Endothelial cell of umbilical vein (primary cell): Measurements from ENCODE around the gene EFTUD2. TPM values are rescaled to one million over a fixed set of nuclear protein-coding genes. Genes with fewer than 3 reads are reported as not detected.

Source experiments
- BruUV-seq: library from RNA; stranded (reverse); fragments of 400-500 nt; replicated peaks from 2 replicates; lab custom pipeline; 2021; lab: Mats Ljungman, UMichigan
- CTCF ChIA-PET: fragments of 300-600, 350-600 bp; sonication (Branson Sonifier 250); formaldehyde crosslinking; loops from one replicate; lab custom pipeline; 2021; ENCODE audit warnings: antibody characterized with exemption, inconsistent platforms; lab: Charles Lee
- POLR2A ChIA-PET: fragments of 300-600, 350-600 bp; sonication (Branson Sonifier 250); formaldehyde crosslinking; loops from one replicate; lab custom pipeline; 2021; ENCODE audit warnings: antibody characterized with exemption, inconsistent platforms; lab: Charles Lee
- DNase-seq: peaks from one replicate; pipeline ENCODE4 v3.0.0-alpha.2; 2011; ENCODE audit warnings: low read depth, low spot score
- FAIRE-seq: peaks from 2 replicates; lab custom pipeline; 2011; peaks lifted over from hg19 to GRCh38; lab: Jason Lieb, UNC
- H2AFZ ChIP-seq: 2 replicates; pipeline ENCODE4 v1.6.0; 2012; ENCODE audit warnings: low read depth, low read length, control low read depth, inconsistent platforms
- H3K27ac ChIP-seq: 2 replicates; pipeline ENCODE4 v1.5.1; 2011; ENCODE audit warnings: low read depth, mild to moderate bottlenecking, control low read depth, low read length, moderate library complexity; ENCODE audit not compliant: insufficient read depth
- H3K27me3 ChIP-seq, 2 experiments: 2 replicates each; pipeline versions ENCODE4 v1.6.0 to v1.6.1; 2011; ENCODE audit warnings: low read length in 2 of 2, mixed read lengths in 1 of 2; ENCODE audit not compliant: control insufficient read depth in 2 of 2, insufficient read depth in 2 of 2
- H3K36me3 ChIP-seq, 2 experiments: 2 replicates in 1 of 2; 3 replicates in 1 of 2; pipeline ENCODE4 v1.5.1; 2011; ENCODE audit warnings: low read length in 2 of 2, mild to moderate bottlenecking in 1 of 2, moderate library complexity in 1 of 2; ENCODE audit not compliant: control insufficient read depth in 2 of 2, insufficient read depth in 2 of 2; ENCODE audit errors: extremely low read depth in 1 of 2
- H3K4me1 ChIP-seq: 3 replicates; pipeline ENCODE4 v1.5.1; 2011; ENCODE audit warnings: mild to moderate bottlenecking, low read length; ENCODE audit not compliant: control insufficient read depth, insufficient read depth; ENCODE audit errors: extremely low read depth
- H3K4me2 ChIP-seq: 2 replicates; pipeline ENCODE4 v1.6.1; 2011; ENCODE audit warnings: low read length, control low read depth, mixed read lengths; ENCODE audit not compliant: insufficient read depth
- H3K4me3 ChIP-seq, 3 experiments: fragments of 200-600 bp in 1 of 3; sonication (generic), shearing (Covaris generic) in 1 of 3; replicated peaks in 1 of 3; 2 replicates each; pipeline ENCODE4 v1.5.1; 2011 to 2016; ENCODE audit warnings: control low read depth in 3 of 3, low read length in 3 of 3, mild to moderate bottlenecking in 2 of 3, inconsistent platforms in 1 of 3, low read depth in 1 of 3, moderate library complexity in 1 of 3; ENCODE audit not compliant: insufficient read depth in 1 of 3
- H3K79me2 ChIP-seq: 2 replicates; pipeline ENCODE4 v1.6.0; 2012; ENCODE audit warnings: low read length, inconsistent platforms; ENCODE audit not compliant: control insufficient read depth, insufficient read depth
- H3K9ac ChIP-seq: replicated peaks from 2 replicates; pipeline ENCODE3; 2011; ENCODE audit warnings: low read length, control low read depth; ENCODE audit not compliant: insufficient read depth; ENCODE audit errors: extremely low read depth
- H3K9me1 ChIP-seq: replicated peaks from 3 replicates; pipeline ENCODE4 v1.6.0; 2011; ENCODE audit warnings: mild to moderate bottlenecking, low read length; ENCODE audit not compliant: control insufficient read depth, insufficient read depth; ENCODE audit errors: extremely low read depth
- H3K9me3 ChIP-seq: replicated peaks from 2 replicates; pipeline ENCODE4 v1.5.1; 2012; ENCODE audit warnings: low read length, inconsistent platforms; ENCODE audit not compliant: control insufficient read depth, insufficient read depth
- H4K20me1 ChIP-seq: replicated peaks from 2 replicates; pipeline ENCODE3; 2011; ENCODE audit warnings: mild to moderate bottlenecking, low read length; ENCODE audit not compliant: control insufficient read depth, insufficient read depth; ENCODE audit errors: extremely low read depth
- EZH2 ChIP-seq: IDR thresholded peaks from 2 replicates; pipeline ENCODE4 v1.6.1; 2012; ENCODE audit warnings: borderline replicate concordance, low read depth, mild to moderate bottlenecking, moderate library complexity, low read length, inconsistent platforms; ENCODE audit not compliant: severe bottlenecking
- FOS ChIP-seq: IDR thresholded peaks from 2 replicates; pipeline ENCODE4 v1.6.1; 2011; ENCODE audit warnings: mild to moderate bottlenecking, low read length, moderate library complexity, borderline replicate concordance; ENCODE audit not compliant: insufficient read depth
- JUN ChIP-seq: IDR thresholded peaks from 2 replicates; pipeline ENCODE4 v1.6.1; 2011; ENCODE audit warnings: borderline replicate concordance, low read depth; ENCODE audit not compliant: insufficient read length, insufficient read depth
- POLR2A ChIP-seq: IDR thresholded peaks from 2 replicates; pipeline ENCODE4 v1.6.1; 2012; ENCODE audit warnings: low read depth, mild to moderate bottlenecking, control low read depth, low read length
- POLR2AphosphoS5 ChIP-seq: IDR thresholded peaks from 2 replicates; pipeline ENCODE4 v1.6.1; 2012; ENCODE audit warnings: low read depth, mild to moderate bottlenecking, control low read depth, low read length, moderate library complexity; ENCODE audit not compliant: insufficient read depth
- dilution Hi-C: fragments of 300-500 bp; cut with MboI; formaldehyde crosslinking; loops from one replicate; pipeline ENCODE4 v1.15.0; 2019; ENCODE audit warnings: low sequenced_read_pairs; ENCODE audit not compliant: extremely low pct_ligation_motif_present
- intact Hi-C: fragments of 100-400 bp; cut with micrococcal nuclease; formaldehyde crosslinking; loops from one replicate; pipeline ENCODE4 v1.10.0; 2022
- polyA plus RNA-seq, 4 experiments: library from polyadenylated mRNA; depleted of rRNA in 3 of 4; stranded (reverse) in 3 of 4; unstranded in 1 of 4; fragments of >200 nt; gene quantifications; 2 replicates each; pipeline versions ENCODE4 v1.2.1 to v1.2.3, GENCODE V29; 2011 to 2012; ENCODE audit warnings: missing spikeins in 1 of 4
- total RNA-seq: library from RNA; stranded (reverse); gene quantifications from 2 replicates; pipeline ENCODE4 v1.2.3, GENCODE V29; 2021
- TF ChIP-seq, protein P1 (sequence below): IDR thresholded peaks from 2 replicates; pipeline ENCODE4 v1.6.1; 2011; ENCODE audit not compliant: insufficient read depth, insufficient read length
- TF ChIP-seq, protein P2 (sequence below), 2 donors: IDR thresholded peaks; 1 replicate in 1 of 2; 2 replicates in 1 of 2; pipeline ENCODE4 v1.5.1; 2011; ENCODE audit warnings: low read length in 2 of 2, mild to moderate bottlenecking in 2 of 2, moderate library complexity in 2 of 2, control low read depth in 1 of 2, inconsistent platforms in 1 of 2, low read depth in 1 of 2; ENCODE audit not compliant: insufficient read depth in 1 of 2; ENCODE audit errors: extremely low read depth in 1 of 2

The EFTUD2 gene
- total and polyA plus RNA-seq, 2 donors (not counting 3 experiments of a cell fraction or from before 2014, with no cell fraction given), result 125 to 170 TPM

DNA sequence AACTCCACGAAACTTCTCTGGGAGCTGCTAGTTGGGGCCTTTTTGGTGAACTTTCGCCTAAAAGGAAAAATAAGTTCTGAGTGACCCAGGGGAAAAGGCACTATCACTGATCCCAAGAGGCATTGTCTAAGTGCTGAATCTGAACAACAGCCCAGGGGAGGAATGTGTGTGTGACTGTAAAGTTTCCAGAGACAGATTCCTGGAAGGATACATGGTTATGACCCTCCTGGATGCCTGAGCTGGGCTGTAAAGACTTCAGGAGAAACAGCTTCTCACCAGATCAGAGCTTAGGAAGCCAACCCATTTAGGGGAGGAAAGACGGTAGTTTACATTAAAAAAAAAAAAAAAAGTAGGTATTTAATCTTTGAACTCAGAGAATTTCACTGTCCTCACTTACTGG, 31.4 kb downstream of the EFTUD2 start:
- no peaks in the 10 kb centered on the region for H3K9me1 ChIP-seq
- H4K20me1 ChIP-seq, result no peaks in the 10 kb centered on the region
- no peak overlapping the region for H3K4me3 ChIP-seq
- TF ChIP-seq POLR2A (no peak), FOS (no peak), EZH2 (no peak), JUN (no peak)
- TF ChIP-seq, protein P1, sequence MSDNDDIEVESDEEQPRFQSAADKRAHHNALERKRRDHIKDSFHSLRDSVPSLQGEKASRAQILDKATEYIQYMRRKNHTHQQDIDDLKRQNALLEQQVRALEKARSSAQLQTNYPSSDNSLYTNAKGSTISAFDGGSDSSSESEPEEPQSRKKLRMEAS, result no peak
- H3K36me3 ChIP-seq, result peaks cover 18 to 31% of the 10 kb centered on the region in 2 experiments
- H2AFZ ChIP-seq, result no peak overlapping the region
- no peak overlapping the region for H3K27ac ChIP-seq
- DNase-seq (no peak), FAIRE-seq (no peak)
- dilution Hi-C loops (loop anchor here (25.0 kb wide), 1 partner anchor 106 kb away; the partner anchor contains the start of gene ADAM11), intact Hi-C loops (no loop called here)
- CTCF ChIA-PET, result interaction anchor here (5.9 to 16.1 kb wide), 2 partner anchors 11 to 92 kb away, joined by 40 to 368 read pairs; no protein-coding TSS in a partner anchor
- no peaks in the 10 kb centered on the region for H3K9me3 ChIP-seq
- no peaks in the 10 kb centered on the region for H3K27me3 ChIP-seq
- no peak overlapping the region for H3K9ac ChIP-seq
- peaks cover 23% of the 10 kb centered on the region for H3K4me1 ChIP-seq
- H3K79me2 ChIP-seq, result no peaks in the 10 kb centered on the region
- BruUV-seq, result no TSS peak
- POLR2A ChIA-PET, result interaction anchor here (0.7 kb wide), 1 partner anchor 84 kb away, joined by 6 read pairs; no protein-coding TSS in a partner anchor
- no peak overlapping the region for H3K4me2 ChIP-seq

DNA sequence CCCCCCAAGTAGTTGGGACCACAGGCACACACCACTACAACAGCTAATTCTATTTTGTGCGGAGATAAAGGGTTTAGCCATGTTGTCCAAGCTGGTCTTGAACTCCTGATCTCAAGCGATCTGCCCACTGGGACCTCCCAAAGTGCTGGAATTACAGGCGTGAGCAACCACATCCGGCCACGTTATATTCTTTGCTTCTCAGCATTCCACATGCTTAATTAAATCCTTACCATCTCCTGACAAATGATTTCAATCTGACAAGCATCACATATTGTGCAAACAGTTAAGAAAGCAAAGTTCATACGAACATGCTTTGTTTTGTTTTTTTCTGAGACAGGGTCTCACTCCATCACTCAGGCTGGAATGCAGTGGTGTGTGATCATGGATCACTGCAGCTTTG, 33.3 kb downstream of the EFTUD2 start:
- no peak overlapping the region for H3K27ac ChIP-seq
- ChIA-PET CTCF (interaction anchor here (1.2 to 16.1 kb wide), 4 partner anchors 9 to 107 kb away, joined by 3 to 368 read pairs (median 22); partner anchors contain the start of gene ADAM11), POLR2A (no interaction called here)

More for the DNA sequence above, 33.3 kb downstream of the EFTUD2 start:
- Histone ChIP-seq H3K9ac (no peak overlapping the region), H3K4me1 (peaks cover 14% of the 10 kb centered on the region), H3K9me3 (no peaks in the 10 kb centered on the region), H3K9me1 (no peaks in the 10 kb centered on the region), H3K36me3 (peaks cover 10 to 25% of the 10 kb centered on the region in 2 experiments), H3K79me2 (no peaks in the 10 kb centered on the region), H3K4me2 (no peak overlapping the region), H3K27me3 (no peaks in the 10 kb centered on the region), H2AFZ (no peak overlapping the region), H3K4me3 (no peak overlapping the region), H4K20me1 (no peaks in the 10 kb centered on the region)
- no TSS peak for BruUV-seq
- intact Hi-C loops, result loop anchor here (1.0 kb wide), 2 partner anchors 87 to 91 kb away; no protein-coding TSS in a partner anchor
- dilution Hi-C loops, result loop anchor here (25.0 kb wide), 1 partner anchor 104 kb away; the partner anchor contains the start of gene ADAM11
- DNase-seq (no peak), FAIRE-seq (no peak)
- TF ChIP-seq, protein P2, sequence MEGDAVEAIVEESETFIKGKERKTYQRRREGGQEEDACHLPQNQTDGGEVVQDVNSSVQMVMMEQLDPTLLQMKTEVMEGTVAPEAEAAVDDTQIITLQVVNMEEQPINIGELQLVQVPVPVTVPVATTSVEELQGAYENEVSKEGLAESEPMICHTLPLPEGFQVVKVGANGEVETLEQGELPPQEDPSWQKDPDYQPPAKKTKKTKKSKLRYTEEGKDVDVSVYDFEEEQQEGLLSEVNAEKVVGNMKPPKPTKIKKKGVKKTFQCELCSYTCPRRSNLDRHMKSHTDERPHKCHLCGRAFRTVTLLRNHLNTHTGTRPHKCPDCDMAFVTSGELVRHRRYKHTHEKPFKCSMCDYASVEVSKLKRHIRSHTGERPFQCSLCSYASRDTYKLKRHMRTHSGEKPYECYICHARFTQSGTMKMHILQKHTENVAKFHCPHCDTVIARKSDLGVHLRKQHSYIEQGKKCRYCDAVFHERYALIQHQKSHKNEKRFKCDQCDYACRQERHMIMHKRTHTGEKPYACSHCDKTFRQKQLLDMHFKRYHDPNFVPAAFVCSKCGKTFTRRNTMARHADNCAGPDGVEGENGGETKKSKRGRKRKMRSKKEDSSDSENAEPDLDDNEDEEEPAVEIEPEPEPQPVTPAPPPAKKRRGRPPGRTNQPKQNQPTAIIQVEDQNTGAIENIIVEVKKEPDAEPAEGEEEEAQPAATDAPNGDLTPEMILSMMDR (IDR thresholded peaks at IDR 0.05; ENCODE audit: extremely low read depth in 1 of 2, insufficient read depth in 1 of 2, low read depth in 1 of 2, low read length in 2 of 2), result no peak
- TF ChIP-seq POLR2A (no peak), POLR2AphosphoS5 (no peak)
